Right forelimb (tissue), 1 donor: ENCODE data around the gene HAAO.

ENCODE experiments used
- DNase-seq: peaks from one replicate; pipeline ENCODE4 v3.0.0-alpha.2; 2018

The HAAO gene

GRCh38 chr2:42792087-42792582 lies 248 bp downstream of the HAAO start:
- DNase-seq, result no peak

- no peak for DNase-seq
These were observed 777 bp downstream of the HAAO start for GRCh38 chr2:42791606-42792005.

GRCh38 chr2:42789751-42790150 lies 2.6 kb downstream of the HAAO start:
- no peak for DNase-seq

GRCh38 chr2:42788882-42789281 lies 3.5 kb downstream of the HAAO start:
- DNase-seq, result no peak

- DNase-seq, result no peak
These were observed 3.9 kb downstream of the HAAO start for GRCh38 chr2:42788478-42788793.

- DNase-seq, result no peak
These were observed 4.5 kb downstream of the HAAO start for GRCh38 chr2:42787788-42788477.

GRCh38 chr2:42787424-42787787 lies 5.0 kb downstream of the HAAO start:
- DNase-seq, result no peak

GRCh38 chr2:42786561-42787345 lies 5.6 kb downstream of the HAAO start:
- DNase-seq, result no peak

GRCh38 chr2:42784204-42784880 lies 8.0 kb downstream of the HAAO start:
- no peak for DNase-seq

GRCh38 chr2:42783511-42783910 lies 8.9 kb downstream of the HAAO start:
- DNase-seq, result no peak

GRCh38 chr2:42781181-42781580 lies 11.2 kb downstream of the HAAO start:
- DNase-seq, result no peak

GRCh38 chr2:42777883-42778805 lies 14.2 kb downstream of the HAAO start:
- DNase-seq, result no peak

GRCh38 chr2:42775810-42776209 lies 16.6 kb downstream of the HAAO start:
- DNase-seq, result no peak

- DNase-seq, result no peak
These were observed 17.2 kb downstream of the HAAO start for GRCh38 chr2:42775186-42775585.

GRCh38 chr2:42771546-42772153 lies 20.7 kb downstream of the HAAO start:
- no peak for DNase-seq

- no peak for DNase-seq
These were observed 21.9 kb downstream of the HAAO start for GRCh38 chr2:42770288-42771131.

- no peak for DNase-seq
These were observed 22.6 kb downstream of the HAAO start for GRCh38 chr2:42769583-42770287.

GRCh38 chr2:42768706-42769256 lies 23.6 kb downstream of the HAAO start:
- no peak for DNase-seq

- no peak for DNase-seq
These were observed 24.3 kb downstream of the HAAO start for GRCh38 chr2:42767899-42768705.
